ENCODE data around the gene TMEM151B.

Gene TMEM151B

GRCh38 chr6:44258921-44259320 lies 11.3 kb upstream of the TMEM151B start:
- DNase-seq (ENCODE audit: insufficient read length, low spot score), result no peak
- TF ChIP-seq, protein P1, sequence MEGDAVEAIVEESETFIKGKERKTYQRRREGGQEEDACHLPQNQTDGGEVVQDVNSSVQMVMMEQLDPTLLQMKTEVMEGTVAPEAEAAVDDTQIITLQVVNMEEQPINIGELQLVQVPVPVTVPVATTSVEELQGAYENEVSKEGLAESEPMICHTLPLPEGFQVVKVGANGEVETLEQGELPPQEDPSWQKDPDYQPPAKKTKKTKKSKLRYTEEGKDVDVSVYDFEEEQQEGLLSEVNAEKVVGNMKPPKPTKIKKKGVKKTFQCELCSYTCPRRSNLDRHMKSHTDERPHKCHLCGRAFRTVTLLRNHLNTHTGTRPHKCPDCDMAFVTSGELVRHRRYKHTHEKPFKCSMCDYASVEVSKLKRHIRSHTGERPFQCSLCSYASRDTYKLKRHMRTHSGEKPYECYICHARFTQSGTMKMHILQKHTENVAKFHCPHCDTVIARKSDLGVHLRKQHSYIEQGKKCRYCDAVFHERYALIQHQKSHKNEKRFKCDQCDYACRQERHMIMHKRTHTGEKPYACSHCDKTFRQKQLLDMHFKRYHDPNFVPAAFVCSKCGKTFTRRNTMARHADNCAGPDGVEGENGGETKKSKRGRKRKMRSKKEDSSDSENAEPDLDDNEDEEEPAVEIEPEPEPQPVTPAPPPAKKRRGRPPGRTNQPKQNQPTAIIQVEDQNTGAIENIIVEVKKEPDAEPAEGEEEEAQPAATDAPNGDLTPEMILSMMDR (IDR thresholded peaks at IDR 0.05; ENCODE audit: insufficient read depth, missing control alignments), result no peak
- FAIRE-seq, result no peak

GRCh38 chr6:44260011-44260410 lies 10.2 kb upstream of the TMEM151B start:
- FAIRE-seq (no peak), DNase-seq (ENCODE audit: insufficient read length, low spot score) (no peak)
- TF ChIP-seq, protein P1 (IDR thresholded peaks at IDR 0.05; ENCODE audit: insufficient read depth, missing control alignments), result no peak

DNA sequence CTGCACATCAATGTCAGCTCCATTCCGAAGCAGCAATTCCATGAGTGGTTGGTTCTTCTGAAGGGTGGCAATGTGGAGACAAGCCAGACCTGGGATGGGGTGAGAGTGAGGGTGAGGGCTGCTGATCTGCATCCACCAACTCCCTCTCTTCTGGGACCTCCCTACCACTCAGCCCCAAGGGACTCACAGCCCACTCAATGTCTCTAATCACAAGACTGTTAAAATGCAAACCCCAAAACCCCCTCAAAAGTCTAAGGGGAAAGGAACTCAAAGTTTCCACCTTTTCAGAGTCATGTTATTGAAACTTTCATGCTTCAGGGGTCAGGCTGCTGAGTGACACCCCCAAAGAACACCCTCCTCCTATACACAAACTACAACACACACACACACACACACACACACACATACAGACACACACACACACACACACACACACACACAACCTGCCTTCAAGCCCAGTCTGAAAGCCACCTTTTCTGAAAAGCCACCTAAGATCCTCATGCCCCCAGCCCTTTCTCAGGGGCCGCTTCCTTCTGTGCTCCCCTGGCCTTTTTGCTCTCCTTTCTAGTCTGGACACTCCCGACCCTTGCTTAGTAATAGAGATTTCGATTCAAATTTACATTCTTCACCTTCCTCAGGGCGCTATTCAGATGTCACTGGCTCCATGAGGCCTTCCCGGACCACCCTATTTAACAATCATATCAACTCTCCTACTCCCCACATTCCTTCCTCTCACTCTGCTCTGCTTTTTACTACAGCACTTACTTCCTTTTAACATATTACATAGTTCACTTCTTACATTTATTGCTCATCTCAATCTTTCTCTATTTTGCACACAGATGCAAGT lies 9.6 kb upstream of the TMEM151B start:
- FAIRE-seq (no peak), DNase-seq (ENCODE audit: insufficient read length, low spot score) (no peak)
- TF ChIP-seq, protein P1 (IDR thresholded peaks at IDR 0.05; ENCODE audit: insufficient read depth, missing control alignments), result no peak

DNA sequence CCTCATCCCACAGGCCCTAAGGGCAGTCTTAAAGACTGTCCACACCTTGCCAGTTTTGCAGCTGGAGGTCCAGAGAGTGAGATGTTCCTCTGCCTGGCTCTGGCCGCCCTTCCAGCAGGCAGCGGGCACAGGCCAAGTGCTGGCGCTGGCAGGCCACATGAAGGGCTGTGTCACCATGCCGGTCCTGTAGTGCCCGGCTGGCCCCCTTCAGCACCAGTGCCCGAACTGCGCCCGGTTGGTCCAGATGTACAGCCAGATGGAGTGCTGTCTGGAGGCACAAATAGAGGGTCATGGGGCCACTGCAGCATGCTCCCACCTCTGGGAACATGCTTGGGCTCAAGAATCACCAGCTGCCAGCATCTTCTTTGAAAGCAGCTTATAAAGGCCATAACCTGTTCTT lies 8.7 kb upstream of the TMEM151B start:
- FAIRE-seq, result no peak
- TF ChIP-seq, protein P1 (IDR thresholded peaks at IDR 0.05; ENCODE audit: insufficient read depth, missing control alignments), result no peak
- DNase-seq (ENCODE audit: insufficient read length, low spot score), result no peak

- no peak for DNase-seq (ENCODE audit: insufficient read length, low spot score)
- no peak for FAIRE-seq
- TF ChIP-seq, protein P1 (IDR thresholded peaks at IDR 0.05; ENCODE audit: insufficient read depth, missing control alignments), result no peak
Observed at GRCh38 chr6:44262467-44263353, 7.5 kb upstream of the TMEM151B start.

GRCh38 chr6:44263354-44264100 lies 6.7 kb upstream of the TMEM151B start:
- FAIRE-seq, result no peak
- DNase-seq (ENCODE audit: insufficient read length, low spot score), result no peak
- TF ChIP-seq, protein P1 (IDR thresholded peaks at IDR 0.05; ENCODE audit: insufficient read depth, missing control alignments), result no peak
